GM12892 (cell line): ENCODE measurements around the gene RNF166.

Experiments used
- DNase-seq: peaks from one replicate; pipeline ENCODE4 v3.0.0; 2011; ENCODE audit not compliant: insufficient read length
- FAIRE-seq: peaks from 2 replicates; lab custom pipeline; 2011; peaks lifted over from hg19 to GRCh38; lab: Jason Lieb, UNC
- POLR2A ChIP-seq: IDR thresholded peaks from 2 replicates; pipeline ENCODE4 v1.6.1; 2011; ENCODE audit warnings: low read depth, low read length, control low read depth
- POLR2AphosphoS5 ChIP-seq: IDR thresholded peaks from 2 replicates; pipeline ENCODE4 v1.6.1; 2011; ENCODE audit warnings: low read depth, low read length, control low read depth
- TAF1 ChIP-seq: IDR thresholded peaks from 2 replicates; pipeline ENCODE4 v1.6.1; 2011; ENCODE audit warnings: low read depth, mild to moderate bottlenecking, control low read depth, low read length, borderline replicate concordance

The RNF166 gene

GRCh38 chr16:88744577-88745521, 38.6 kb upstream of the RNF166 start:
- no peak for DNase-seq
- no peak for FAIRE-seq
- no peak for TF ChIP-seq POLR2AphosphoS5
- no peak for TF ChIP-seq POLR2A
- TF ChIP-seq TAF1 = no peak

DNA sequence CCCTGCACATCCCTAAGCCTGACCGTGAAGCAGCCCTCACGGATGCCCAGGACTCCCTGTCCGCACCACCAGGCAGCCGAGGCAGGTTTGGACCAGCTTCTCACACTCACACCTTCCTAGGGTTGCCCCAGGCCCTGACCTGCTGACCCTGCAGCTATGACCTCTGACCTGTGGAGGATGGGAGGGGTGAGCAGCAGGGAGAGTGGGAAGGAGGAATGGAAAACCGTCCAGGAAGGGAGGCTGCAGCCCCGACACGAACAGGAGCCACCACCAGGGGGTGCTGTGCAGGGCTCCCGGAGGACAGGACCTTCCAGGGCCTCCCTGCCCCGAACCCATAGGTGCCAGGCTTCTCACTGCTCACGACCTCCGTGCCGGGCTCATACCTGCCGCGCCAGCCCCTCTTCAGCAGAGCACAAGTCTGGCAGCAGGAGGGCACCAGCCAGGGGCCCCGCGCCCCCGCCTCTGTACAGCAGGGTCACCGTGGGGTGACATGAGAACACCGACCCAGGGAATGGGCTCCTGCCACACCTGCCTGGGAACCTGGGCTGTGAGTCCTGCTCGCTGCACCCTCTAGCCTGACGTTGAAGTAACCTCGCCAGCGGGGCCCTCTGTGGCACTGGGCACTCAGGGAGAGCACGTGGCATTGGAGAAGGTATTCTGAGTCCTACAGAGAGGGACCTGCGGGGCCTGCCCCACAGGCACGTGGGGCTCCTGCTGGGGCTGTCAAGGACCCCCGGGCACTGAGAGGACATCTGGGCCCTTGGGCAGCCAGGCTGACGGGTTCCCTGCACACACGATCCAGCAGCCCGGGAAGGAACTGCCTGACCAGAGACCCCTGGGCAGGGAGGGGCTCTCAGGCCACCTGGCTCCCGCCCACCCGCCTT, 37.7 kb upstream of the RNF166 start:
- FAIRE-seq (peak; percentile 74), DNase-seq (peak; percentile 87)

GRCh38 chr16:88742896-88743605, 36.8 kb upstream of the RNF166 start:
- TF ChIP-seq TAF1 (no peak), POLR2AphosphoS5 (no peak), POLR2A (no peak)
- DNase-seq (no peak), FAIRE-seq (no peak)

More for the DNA sequence above, 37.7 kb upstream of the RNF166 start:
- TF ChIP-seq TAF1 (no peak), POLR2AphosphoS5 (no peak), POLR2A (no peak)

- no peak for FAIRE-seq
- TF ChIP-seq POLR2A (no peak), POLR2AphosphoS5 (no peak), TAF1 (no peak)
- no peak for DNase-seq
Observed at GRCh38 chr16:88741368-88741767, 35.2 kb upstream of the RNF166 start.

- no peak for TF ChIP-seq TAF1
- TF ChIP-seq POLR2A = no peak
- no peak for TF ChIP-seq POLR2AphosphoS5
Observed at GRCh38 chr16:88740727-88741055, 34.5 kb upstream of the RNF166 start.

DNA sequence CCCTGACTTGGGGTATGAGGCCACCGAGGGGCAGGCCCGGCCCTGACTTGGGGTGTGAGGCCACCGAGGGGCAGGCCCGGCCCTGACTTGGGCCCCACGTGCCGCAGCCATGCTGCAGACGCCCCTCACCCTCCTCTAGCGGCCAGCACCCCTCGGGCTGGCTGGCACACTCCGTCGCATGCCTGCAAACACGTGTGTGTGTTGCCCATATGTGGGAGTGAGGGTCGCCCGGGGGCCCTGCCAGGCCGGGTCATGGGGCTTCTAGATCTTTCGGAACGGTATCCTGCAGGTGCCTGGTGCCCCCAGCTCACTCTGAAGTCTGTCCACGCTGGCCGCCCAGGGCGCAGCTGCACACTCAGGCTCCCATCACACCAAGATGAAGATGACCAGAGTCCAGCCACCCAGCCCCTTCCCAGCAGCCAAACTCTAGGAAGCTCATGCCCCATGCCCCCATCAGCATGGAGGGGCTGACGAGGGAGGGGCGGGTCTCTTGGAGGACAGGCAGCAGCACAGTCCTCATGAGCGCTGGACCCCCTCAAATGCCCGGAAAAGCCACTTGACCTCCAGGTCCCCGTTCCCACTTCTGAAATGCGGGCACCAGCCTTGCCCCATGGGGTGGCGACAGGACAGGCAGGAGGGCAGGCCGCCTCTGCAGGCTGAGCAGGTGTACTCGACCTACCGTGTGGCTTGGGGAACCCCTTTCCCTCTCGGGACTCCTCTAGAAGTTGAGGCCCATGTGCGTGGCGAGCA, 33.9 kb upstream of the RNF166 start:
- TF ChIP-seq POLR2AphosphoS5 (no peak), TAF1 (no peak), POLR2A (no peak)
- FAIRE-seq = no peak

More at GRCh38 chr16:88740727-88741055, 34.5 kb upstream of the RNF166 start:
- DNase-seq (no peak), FAIRE-seq (no peak)

DNA sequence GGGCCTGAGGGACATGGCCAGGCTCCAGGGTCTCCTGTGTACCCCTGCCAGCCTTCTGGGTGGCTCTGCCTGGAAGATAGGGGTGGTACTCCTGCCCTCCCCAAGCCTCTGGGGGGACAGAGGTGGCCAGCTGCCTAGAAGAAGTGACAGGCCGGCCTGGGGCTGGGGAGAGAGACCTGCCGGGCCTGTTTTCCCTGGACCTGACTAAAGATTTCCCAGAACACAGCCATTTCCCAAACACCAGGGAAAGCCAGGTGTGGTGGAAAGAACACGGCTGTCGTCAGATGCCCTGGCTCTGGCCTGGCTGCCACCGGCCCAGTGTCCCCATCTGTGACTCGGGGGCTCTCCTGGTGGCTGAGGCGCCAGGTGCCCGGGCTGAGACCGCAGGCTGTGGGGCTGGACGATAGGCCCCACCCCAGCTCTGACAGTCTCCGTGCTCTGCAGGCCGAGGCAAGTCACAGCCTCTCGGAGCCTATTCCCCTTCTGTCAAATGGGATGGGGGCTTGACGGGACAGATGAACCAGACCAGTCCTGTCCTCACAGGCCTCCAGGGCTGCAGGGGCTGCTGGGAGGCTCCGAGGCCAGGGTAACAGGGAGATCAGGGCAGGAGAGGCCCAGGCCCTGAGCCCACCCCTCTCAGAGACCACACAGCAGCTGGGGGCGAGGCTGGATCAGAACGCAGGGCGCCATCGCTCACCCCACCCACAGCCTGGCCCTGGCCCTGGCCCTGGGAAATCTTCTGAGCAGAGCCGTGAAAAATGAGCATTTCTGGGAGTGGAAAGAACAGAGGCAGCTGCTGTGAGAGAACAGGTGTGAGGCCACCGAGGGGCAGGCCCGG, 33.1 kb upstream of the RNF166 start:
- TF ChIP-seq POLR2A (no peak), TAF1 (no peak), POLR2AphosphoS5 (no peak)
- FAIRE-seq = no peak
- DNase-seq = no peak

More for the DNA sequence above, 33.9 kb upstream of the RNF166 start:
- DNase-seq = no peak

GRCh38 chr16:88738151-88739084, 32.2 kb upstream of the RNF166 start:
- FAIRE-seq (no peak), DNase-seq (no peak)
- TF ChIP-seq POLR2AphosphoS5 (no peak), POLR2A (no peak), TAF1 (no peak)
